NOMO-1 (cell line): ENCODE data around the gene COPB2.
"Not testable (repeated sequence)": the region's sequence is repeated elsewhere in the genome, so short reads cannot be mapped to it uniquely, and the experiment has no call there.

ENCODE experiments used
- DNase-seq, 2 experiments: peaks; one replicate each; lab custom pipeline; 2025; ENCODE audit not compliant: unreplicated experiment in 2 of 2; lab: John Stamatoyannopoulos, UW

Gene COPB2

GRCh38 chr3:139389552-139390368 is at the start of gene COPB2:
TSS of gene COPB2 (minus strand) at chr3:139389647. CDS start at chr3:139389550, 97 bp downstream.
- DNase-seq: peak; percentile 100

DNA sequence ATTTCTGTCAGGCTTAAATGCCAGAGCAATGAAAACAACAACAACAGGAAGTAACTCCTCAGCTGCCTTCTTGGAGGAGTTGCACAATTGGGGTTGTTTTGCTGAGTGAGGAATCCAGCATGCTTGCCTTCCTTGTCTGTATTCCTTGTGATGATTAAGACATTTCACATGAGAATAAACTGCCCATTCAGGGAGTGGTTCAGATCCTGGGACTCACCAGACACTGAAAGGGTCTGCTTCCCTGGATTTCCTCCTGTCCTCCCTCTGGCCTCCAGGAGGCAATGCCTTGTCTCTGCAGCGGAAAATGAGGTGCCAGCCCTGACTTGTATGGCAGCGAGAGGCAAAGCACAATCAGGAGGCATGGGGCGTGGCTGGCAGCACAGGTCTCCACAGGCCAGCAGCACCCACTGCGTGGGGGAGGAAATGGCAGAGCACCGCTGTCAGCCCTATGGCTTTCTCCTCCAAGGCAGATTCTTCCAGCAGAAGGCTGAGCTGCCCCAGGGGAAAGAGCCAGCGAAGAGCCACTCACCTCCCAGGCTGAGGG is 45.4 kb upstream of the COPB2 start:
- DNase-seq: no peak

DNA sequence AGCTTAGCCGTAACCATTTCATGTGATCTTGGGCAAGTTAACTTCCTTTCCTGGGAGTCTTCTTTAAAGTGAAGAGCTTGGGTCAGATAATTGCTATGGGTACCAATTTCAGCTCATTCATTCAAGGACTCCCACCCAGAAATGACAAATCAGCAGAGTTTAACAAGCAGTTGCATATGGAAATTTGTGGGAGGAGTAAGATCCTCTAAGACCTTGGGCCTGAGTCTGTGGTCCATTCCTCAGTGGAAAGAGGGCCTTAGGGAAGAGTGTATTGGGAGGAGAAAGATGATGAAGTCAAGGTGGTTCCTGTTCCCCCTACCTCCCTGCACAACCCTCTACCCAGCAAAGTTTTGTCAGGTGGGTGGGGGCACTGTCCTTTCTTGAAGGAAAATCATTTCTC is 44.8 kb upstream of the COPB2 start:
- DNase-seq: no peak

- DNase-seq: no peak
Observed at GRCh38 chr3:139433089-139433488, 43.6 kb upstream of the COPB2 start.

DNA sequence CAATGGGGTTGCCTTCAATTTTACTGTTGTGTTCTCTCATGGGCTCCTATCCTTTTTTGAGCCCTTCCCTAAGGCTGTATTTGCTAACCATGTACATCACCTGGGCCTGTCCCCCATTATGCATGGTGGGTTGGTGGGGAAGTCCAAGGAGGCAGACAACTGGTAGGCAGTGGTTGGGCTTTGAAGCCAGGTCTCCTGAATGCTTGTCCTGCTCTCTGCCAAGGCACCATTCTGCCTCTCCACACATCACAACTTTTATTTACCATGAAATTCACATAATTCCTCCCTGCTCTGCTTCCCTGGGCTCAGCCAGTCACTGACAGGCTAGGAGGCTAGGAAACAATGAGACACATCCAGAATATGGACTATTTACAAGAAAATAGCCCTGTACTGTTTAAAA is 41.0 kb upstream of the COPB2 start:
- no peak for DNase-seq

DNA sequence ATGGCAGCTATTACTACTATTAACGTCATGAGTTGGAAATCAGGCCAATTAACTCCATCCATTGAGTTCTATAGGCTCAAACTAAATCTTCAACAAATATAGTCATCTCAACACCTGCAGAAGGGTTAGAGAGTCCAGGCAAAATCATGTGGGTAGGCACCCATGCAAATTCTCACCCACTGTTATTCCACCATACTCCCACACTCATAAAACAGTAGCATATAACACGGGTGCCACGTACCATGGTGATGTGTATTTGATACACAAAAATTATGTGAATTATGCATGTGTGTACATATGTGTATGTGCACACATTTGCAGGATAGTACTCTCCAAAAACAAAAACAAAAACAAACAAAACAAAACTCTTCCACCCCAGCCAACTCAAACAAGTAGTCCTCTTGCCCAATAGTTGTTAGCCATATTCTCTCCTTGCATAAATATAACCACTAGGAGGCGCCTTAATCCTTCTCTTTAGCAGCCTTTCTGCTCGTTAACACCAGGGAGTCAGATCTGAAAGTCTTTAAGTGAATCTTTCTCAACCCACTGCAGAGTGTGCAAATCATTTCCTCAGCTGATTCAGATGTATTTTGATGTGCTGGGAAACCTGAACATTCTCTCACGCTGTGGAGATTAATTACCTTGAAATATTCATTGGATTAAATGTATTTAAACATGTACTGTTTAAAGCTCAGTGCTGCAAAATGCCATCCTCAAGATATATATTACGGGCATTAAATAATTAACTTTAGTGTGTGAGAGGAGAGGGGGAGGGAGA is 38.0 kb upstream of the COPB2 start:
- DNase-seq: peak; percentile 83 to 97

DNA sequence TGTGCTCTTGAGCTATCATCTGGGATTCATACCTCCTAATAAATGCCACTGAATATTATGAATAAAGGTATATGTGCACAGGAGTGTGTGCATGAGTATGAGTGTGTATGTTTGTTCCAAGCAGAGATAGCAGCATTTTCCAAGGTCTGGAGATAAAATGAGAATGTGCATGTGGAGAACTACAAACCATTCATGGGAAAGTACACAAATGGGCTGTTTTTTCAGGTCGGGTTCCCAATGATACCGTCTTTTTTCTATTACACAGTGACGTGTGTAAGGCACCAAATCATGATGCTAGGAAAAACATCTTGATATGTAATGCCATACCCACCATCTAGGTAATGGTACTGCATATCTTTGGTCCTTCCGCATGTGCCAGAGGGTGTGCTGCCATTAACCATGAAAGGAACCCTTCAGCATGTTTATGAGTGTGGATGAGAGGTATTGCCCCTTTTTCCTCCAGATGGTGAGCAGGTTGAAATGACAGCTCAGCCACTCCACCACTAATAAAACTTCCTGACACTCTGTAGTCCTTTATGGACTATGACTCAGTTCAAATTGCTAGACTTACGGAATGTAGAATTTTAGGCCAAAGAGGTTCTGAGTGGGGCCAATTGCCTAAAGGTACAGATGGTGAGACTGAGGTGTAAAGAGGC is 36.4 kb upstream of the COPB2 start:
- DNase-seq: no peak

GRCh38 chr3:139423232-139423631 is 33.8 kb upstream of the COPB2 start:
- DNase-seq: no peak

DNA sequence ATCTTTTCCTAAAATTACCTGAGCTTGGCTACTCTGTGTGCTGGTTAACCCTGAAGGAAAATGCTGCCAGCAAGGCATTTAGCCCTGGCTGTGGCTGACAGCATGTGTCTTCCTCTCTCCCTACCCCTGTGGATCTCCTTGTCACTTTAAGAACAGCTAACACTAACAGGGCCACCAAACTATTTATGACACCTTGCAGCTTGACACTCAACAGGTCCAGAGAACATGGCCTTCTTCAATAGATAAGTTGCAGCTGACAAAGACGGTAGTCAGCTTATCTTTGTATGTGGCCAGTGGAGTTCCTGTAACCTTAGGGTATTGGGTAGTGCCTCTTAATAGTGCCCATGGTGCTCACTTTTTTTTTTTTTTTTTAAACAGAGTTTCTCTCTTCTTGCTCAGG is 32.0 kb upstream of the COPB2 start:
- DNase-seq: no peak

DNA sequence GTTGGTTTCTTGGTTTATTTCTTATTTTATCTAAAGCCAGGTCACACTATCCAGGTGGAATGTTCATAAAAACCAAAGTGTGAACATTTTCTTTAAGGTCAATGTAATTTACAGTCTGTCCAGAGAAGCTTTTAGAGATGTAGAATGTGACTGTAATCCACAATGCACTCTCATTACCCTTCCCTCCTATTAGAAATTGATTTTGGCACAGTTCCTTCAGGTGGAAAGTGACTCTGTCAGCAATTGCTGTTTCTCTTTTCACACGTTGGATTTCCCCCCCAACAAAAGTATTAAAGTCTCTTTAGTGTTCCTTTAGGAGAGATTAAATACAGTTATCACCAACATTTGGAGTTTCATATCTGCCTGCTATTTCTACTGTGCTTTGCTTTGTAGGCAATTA is 31.6 kb upstream of the COPB2 start:
- DNase-seq: no peak

DNA sequence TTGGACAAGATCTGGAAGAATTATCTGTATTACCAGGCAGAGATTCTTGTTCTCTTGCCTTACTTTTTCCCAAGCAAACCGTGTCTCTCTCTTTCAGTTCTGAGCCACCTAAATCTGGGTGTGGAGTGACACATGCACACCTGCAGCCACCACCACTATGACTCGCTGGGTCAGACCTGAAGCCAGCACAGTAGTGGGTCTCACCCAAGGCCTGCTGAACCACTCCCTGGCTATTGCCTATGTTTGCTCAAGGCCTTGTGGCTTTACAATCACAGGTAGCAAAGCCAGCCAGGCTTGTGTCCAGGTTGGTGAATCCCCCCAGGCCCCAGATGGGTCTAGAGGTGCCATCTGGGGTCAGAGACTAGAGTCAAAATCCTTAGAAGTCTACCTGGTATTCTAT is 28.7 kb upstream of the COPB2 start:
- DNase-seq: no peak

GRCh38 chr3:139416275-139416674 is 26.8 kb upstream of the COPB2 start:
- no peak for DNase-seq

GRCh38 chr3:139414608-139415224 is 25.3 kb upstream of the COPB2 start:
- no peak for DNase-seq

DNA sequence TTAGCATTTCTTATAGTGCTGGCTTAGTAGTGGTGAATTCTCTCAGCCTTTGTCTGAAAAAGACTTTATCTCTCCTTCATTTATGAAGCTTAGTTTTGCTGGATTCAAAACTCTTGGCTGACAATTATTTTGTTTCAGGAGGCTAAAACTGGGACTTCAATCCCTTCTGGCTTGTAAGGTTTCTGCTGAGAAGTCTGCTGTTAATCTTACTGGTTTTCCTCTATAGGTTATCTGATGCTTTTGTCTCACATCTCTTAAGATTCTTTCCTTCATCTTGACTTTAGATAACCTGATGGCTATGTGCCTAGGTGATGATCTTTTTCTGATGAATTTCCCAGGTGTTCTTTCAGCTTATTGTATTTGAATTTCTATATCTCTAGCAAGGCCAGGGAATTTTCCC is 23.4 kb upstream of the COPB2 start:
- not testable (repeated sequence) for DNase-seq

DNA sequence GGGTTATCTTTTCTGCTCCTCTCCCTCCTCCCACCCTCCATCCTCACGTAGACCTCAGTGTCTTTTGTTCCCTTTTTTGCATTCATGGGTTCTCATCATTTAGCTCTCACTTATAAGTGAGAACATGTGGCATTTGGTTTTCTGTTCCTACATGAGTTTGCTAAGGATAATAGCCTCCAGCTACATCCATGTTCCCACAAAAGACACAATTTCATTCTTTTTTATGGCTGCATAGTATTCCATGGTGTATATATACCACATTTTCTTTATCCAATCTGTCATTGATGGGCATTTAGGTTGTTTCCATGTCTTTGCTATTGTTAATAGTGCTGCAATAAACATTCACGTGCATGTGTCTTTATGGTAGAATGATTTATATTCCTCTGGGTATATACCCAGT is 11.7 kb upstream of the COPB2 start:
- DNase-seq: not testable (repeated sequence)

DNA sequence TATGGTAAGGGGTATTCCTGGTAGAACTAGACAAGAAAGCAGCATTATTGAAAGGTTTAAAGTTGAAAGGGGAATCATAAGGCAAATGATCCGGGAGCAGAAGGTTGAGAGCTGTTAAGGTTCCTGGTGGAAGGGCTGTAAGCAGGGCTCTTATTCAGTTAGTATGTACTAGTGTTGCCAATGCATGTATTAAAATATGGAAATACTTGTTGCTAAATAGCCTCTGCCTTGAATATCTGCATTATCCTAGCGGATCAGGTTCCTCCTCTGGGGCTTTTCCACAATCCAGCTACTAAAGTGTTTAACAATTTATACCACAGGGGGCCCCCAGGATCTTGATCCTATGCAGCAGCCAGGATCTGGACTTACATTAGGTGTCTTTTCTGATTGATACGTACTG is 7.3 kb upstream of the COPB2 start:
- DNase-seq: no peak

DNA sequence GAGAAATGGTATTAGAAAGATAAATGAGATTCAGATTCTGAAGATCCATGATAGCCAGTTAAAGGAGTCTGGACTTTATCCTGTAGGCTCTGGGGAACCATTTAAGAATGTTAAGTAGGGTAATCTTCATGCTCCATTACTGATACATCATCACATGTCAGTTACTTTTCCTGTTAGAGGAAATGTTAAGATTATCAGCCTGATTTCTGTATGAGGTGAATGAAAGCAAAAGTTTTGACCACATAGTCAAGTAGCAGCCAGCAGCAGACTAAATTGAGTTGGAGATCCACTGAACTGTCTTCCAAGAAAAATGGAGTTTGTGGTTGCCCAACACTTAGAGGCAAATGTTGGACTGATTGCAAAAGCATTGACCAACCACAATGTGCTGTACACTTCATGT is 4.7 kb upstream of the COPB2 start:
- no peak for DNase-seq

GRCh38 chr3:139388821-139389551 is 461 bp downstream of the COPB2 start:
- peak; percentile 52 to 62 for DNase-seq

DNA sequence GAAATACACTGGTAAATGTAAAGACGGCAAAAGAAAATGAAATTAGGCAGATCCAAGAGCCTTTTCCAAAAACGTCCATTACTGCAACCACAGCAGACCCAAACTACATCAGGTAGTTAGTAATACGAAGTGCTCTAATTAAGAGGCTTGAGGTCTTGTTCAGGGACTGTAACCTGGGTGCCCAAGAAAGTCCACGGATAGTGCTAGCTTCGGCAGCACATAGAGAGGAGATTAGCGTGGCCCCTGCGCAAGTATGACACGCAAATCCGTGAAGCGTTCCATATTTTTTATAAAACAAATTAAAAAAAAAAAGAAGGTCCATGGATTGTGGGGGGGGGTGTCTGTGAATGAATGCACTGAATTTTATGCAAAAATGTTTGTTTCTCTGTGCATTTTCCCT is 1.4 kb downstream of the COPB2 start:
- DNase-seq: no peak

DNA sequence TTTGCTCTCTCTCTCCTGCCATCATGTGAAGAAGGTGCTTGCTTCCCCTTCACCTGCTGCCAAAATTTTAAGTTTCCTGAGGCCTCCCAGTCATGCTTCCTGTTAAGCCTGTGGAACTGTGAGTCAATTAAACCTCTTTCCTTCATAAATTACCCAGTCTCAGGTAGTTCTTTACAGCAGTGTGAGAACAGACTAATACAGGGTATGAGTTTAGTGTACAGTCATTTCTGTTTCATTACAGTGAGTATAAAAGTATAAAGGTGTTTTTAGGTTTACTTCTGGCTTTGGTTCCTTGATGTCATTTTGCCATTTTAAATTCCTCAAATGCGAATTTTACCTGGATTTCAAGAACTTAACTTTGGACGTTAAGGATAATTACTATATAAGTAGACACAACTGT is 7.2 kb downstream of the COPB2 start:
- DNase-seq: not testable (repeated sequence)
